Neural cell (in vitro differentiated cells): ENCODE data around the gene RAB28. TPM values are rescaled to one million over a fixed set of nuclear protein-coding genes. Genes with fewer than 3 reads are reported as not detected.

Experiments
- H2AFZ ChIP-seq: fragments of 200-600, 300-800 bp; sonication (generic), shearing (Covaris generic); 2 replicates; pipeline ENCODE4 v1.6.0; 2014; ENCODE audit warnings: low read depth, mild to moderate bottlenecking, antibody characterized with exemption, low read length, moderate library complexity
- H3F3A ChIP-seq: fragments of 200-600 bp; shearing (Covaris generic); 2 replicates; pipeline ENCODE4 v1.6.1; 2016; ENCODE audit warnings: mild to moderate bottlenecking, moderate library complexity, mixed read lengths, antibody characterized with exemption, low read length; ENCODE audit not compliant: insufficient read depth, poor library complexity, severe bottlenecking
- H3K27ac ChIP-seq: fragments of 200-600, 300-800 bp; sonication (generic), shearing (Covaris generic); 2 replicates; pipeline ENCODE4 v1.5.1; 2014; ENCODE audit warnings: mild to moderate bottlenecking, low read length, moderate library complexity
- H3K27me3 ChIP-seq: fragments of 300-800, 200-600 bp; sonication (generic), shearing (Covaris generic); 2 replicates; pipeline ENCODE4 v1.6.0; 2014; ENCODE audit warnings: mild to moderate bottlenecking, low read depth, low read length, moderate library complexity; ENCODE audit not compliant: insufficient read depth
- H3K36me3 ChIP-seq: fragments of 300-800, 200-600 bp; sonication (generic), shearing (Covaris generic); 2 replicates; pipeline ENCODE4 v1.5.1; 2014; ENCODE audit warnings: mild to moderate bottlenecking, antibody characterized with exemption, low read length, moderate library complexity; ENCODE audit not compliant: insufficient read depth
- H3K4me2 ChIP-seq: fragments of 300-800, 200-600 bp; sonication (generic), shearing (Covaris generic); 2 replicates; pipeline ENCODE4 v1.6.0; 2014; ENCODE audit warnings: mild to moderate bottlenecking, low read length
- H3K4me3 ChIP-seq: fragments of 300-800, 200-600 bp; sonication (generic), shearing (Covaris generic); 2 replicates; pipeline ENCODE4 v1.5.1; 2014; ENCODE audit warnings: mild to moderate bottlenecking, low read length, moderate library complexity
- H3K79me2 ChIP-seq: fragments of 200-600 bp; shearing (Covaris generic); replicated peaks from 2 replicates; pipeline ENCODE4 v1.6.0; 2014; ENCODE audit warnings: mild to moderate bottlenecking, low read length, moderate library complexity; ENCODE audit not compliant: insufficient read depth
- H3K9ac ChIP-seq: fragments of 300-800, 200-600 bp; sonication (generic), shearing (Covaris generic); 2 replicates; pipeline ENCODE4 v1.6.1; 2016; ENCODE audit warnings: mild to moderate bottlenecking, low read length, mixed read lengths
- H3K9me2 ChIP-seq: fragments of 200-600 bp; shearing (Covaris generic); 2 replicates; pipeline ENCODE4 v1.6.1; 2016; ENCODE audit warnings: mild to moderate bottlenecking, low read length, mixed read lengths; ENCODE audit not compliant: insufficient read depth
- H3K9me3 ChIP-seq: fragments of 200-600, 300-800 bp; sonication (generic), shearing (Covaris generic); 2 replicates; pipeline ENCODE4 v1.6.1; 2016; ENCODE audit warnings: mild to moderate bottlenecking, mixed run types, low read length, moderate library complexity, mixed read lengths
- H4K20me1 ChIP-seq: fragments of 200-600 bp; shearing (Covaris generic); 2 replicates; pipeline ENCODE4 v1.6.1; 2016; ENCODE audit warnings: mild to moderate bottlenecking, mixed run types; ENCODE audit not compliant: insufficient read depth
- EZH2 ChIP-seq: fragments of 200-600, 300-800 bp; shearing (Covaris generic), sonication (generic); IDR thresholded peaks from 2 replicates; pipeline ENCODE4 v1.6.1; 2014; ENCODE audit warnings: antibody characterized with exemption, low read length, borderline replicate concordance, mild to moderate bottlenecking; ENCODE audit not compliant: insufficient read depth, poor library complexity, severe bottlenecking
- POLR2AphosphoS5 ChIP-seq: IDR thresholded peaks from 2 replicates; pipeline ENCODE4 v1.6.1; 2012
- SMC3 ChIP-seq: fragments of 450-650 bp; conservative IDR thresholded peaks from 2 replicates; pipeline ENCODE4 v1.6.1; 2014; ENCODE audit warnings: antibody characterized with exemption, mild to moderate bottlenecking, moderate library complexity; ENCODE audit not compliant: poor library complexity
- TAF1 ChIP-seq: IDR thresholded peaks from 2 replicates; pipeline ENCODE4 v1.6.1; 2012; ENCODE audit warnings: low read depth
- polyA plus RNA-seq: library from polyadenylated mRNA; depleted of rRNA; stranded (reverse); fragments of >200 nt; gene quantifications from 2 replicates; pipeline ENCODE4 v1.2.3, GENCODE V29; 2014
- TF ChIP-seq, protein P1 (sequence below): fragments of 450-650 bp; IDR thresholded peaks from 2 replicates; pipeline ENCODE4 v1.5.1; 2014; ENCODE audit warnings: antibody characterized with exemption, mild to moderate bottlenecking, moderate library complexity; ENCODE audit not compliant: poor library complexity, severe bottlenecking

RAB28 gene
- polyA plus RNA-seq, 1 donor from 2014 or later: 60.7 TPM

- peaks cover 100% of the 10 kb centered on the region for H3K27me3 ChIP-seq
- no peaks in the 10 kb centered on the region for H3K36me3 ChIP-seq
- H3K9ac ChIP-seq: no peak overlapping the region
- no peak overlapping the region for H3K4me2 ChIP-seq
- H3K9me3 ChIP-seq: peaks cover 17% of the 10 kb centered on the region
- H3K4me3 ChIP-seq: no peak overlapping the region
- no peaks in the 10 kb centered on the region for H4K20me1 ChIP-seq
- H3K27ac ChIP-seq: no peak overlapping the region
- H3F3A ChIP-seq: no peaks in the 10 kb centered on the region
- TF ChIP-seq TAF1 (no peak), POLR2AphosphoS5 (no peak)
- H3K79me2 ChIP-seq: no peaks in the 10 kb centered on the region
- H2AFZ ChIP-seq: no peak overlapping the region
- no peaks in the 10 kb centered on the region for H3K9me2 ChIP-seq
Observed at GRCh38 chr4:13525606-13526281, 41.6 kb upstream of the RAB28 start.

DNA sequence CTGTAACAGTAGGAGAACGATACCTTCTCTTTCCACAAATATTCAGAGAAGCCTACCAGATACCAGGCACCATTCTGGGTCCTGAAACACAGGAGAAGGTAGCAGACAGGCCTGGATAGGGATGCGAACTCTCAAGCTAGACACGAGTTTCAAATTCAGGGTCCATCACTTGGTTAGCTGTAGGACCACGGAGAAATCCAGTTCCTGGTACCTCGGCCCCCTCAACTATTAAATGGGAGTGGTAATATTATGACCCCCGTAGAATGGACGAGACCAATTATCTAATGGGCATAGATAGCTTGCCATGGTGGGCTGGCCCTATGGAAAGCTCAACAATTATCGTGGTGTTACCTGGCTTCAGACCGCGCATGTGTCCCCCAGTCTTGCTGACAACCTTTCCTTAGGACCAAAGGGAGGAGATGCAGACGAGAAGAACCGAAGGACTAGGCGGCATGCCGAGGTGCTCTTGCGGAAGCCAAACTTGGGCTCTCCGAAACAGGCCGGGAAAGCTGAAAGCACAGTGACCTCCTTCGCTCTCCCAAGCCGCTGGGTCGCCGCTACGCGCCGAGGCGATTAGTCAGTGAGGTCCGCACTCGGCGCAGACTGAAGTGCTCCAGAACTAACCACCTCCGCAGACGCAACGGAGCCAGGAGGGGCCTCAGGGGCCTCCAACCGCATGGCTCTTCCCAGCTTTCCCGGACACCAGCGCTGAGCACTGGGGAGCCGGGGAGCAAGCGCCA is 40.5 kb upstream of the RAB28 start:
- Histone ChIP-seq H3K27ac (no peak overlapping the region), H3K9me2 (no peaks in the 10 kb centered on the region), H3K9me3 (peaks cover 17% of the 10 kb centered on the region), H3K79me2 (no peaks in the 10 kb centered on the region), H3K4me2 (no peak overlapping the region), H3K4me3 (no peak overlapping the region), H3K36me3 (no peaks in the 10 kb centered on the region), H3K27me3 (peaks cover 100% of the 10 kb centered on the region), H3K9ac (no peak overlapping the region), H2AFZ (no peak overlapping the region), H4K20me1 (no peaks in the 10 kb centered on the region), H3F3A (no peaks in the 10 kb centered on the region)
- TF ChIP-seq SMC3: no peak
- peak; percentile 77 for TF ChIP-seq EZH2

DNA sequence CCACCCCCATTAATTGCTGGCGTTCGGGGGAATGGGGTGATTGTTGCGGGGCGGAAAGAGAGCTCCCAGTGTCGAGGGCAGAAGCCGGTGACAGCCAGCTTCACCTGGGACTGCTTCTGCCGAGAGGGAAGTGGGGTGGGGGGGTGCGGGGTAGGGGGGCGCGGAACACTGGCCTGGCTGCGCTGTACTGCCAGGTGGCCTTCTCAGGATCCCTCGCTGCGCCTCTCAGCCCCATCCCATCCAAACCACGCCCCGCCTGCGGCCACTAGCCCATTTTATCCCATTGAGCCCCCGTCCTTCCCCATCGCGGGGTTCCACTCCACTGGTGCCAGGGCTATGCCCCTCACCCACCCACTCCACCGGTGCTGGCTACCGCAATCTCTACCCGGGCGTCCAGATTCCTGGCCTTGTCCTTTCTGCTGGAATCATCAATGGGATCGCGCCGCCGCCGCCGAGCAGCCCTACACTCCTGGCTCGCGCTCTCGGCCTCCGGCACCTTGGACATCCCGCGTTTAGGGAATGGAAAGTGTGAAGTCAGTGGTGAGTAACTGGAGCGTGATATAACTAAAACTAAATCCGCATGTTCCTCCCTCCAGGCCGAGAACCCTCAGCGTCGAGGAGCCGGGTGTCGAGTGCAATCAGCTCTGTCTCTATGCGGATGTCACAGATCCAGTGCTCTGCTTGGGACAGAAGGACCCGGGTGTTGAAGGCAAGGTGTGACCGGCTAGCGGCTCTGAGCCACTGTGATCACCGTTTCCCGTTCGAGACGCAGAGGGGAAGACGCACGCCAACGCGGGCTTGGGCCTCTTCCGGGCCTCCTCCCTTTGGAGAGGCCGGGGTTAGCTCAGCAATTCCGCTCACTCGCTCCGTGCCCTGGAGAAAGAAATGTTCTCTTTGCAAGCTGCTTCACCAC is 39.7 kb upstream of the RAB28 start:
- Histone ChIP-seq H3K4me2 (no peak overlapping the region), H3K9me2 (no peaks in the 10 kb centered on the region)
- no peak for TF ChIP-seq POLR2AphosphoS5

DNA sequence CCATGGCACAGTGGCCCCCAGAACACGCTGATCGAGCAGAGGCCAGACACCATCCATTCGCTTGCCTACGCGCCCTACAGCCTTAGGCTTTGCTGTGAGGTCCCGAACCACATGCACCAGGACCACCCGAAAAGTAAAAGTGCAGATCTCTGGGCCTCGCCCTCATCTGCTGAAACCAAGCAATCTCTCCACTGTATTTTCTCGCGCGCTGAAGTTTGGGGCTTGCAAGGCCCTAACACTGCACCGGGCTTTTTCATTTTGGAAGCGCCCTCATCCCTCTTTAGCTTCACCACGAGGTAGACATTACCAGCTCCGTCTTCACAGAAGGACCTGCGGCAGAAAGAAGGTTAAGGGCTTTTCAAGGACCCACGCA is 39.0 kb upstream of the RAB28 start:
- H3K27me3 ChIP-seq: peaks cover 91% of the 10 kb centered on the region
- H3K36me3 ChIP-seq: no peaks in the 10 kb centered on the region
- H3K9me3 ChIP-seq: peaks cover 17% of the 10 kb centered on the region
- TF ChIP-seq EZH2: no peak
- TF ChIP-seq, protein P1, sequence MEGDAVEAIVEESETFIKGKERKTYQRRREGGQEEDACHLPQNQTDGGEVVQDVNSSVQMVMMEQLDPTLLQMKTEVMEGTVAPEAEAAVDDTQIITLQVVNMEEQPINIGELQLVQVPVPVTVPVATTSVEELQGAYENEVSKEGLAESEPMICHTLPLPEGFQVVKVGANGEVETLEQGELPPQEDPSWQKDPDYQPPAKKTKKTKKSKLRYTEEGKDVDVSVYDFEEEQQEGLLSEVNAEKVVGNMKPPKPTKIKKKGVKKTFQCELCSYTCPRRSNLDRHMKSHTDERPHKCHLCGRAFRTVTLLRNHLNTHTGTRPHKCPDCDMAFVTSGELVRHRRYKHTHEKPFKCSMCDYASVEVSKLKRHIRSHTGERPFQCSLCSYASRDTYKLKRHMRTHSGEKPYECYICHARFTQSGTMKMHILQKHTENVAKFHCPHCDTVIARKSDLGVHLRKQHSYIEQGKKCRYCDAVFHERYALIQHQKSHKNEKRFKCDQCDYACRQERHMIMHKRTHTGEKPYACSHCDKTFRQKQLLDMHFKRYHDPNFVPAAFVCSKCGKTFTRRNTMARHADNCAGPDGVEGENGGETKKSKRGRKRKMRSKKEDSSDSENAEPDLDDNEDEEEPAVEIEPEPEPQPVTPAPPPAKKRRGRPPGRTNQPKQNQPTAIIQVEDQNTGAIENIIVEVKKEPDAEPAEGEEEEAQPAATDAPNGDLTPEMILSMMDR: no peak
- no peak for TF ChIP-seq POLR2AphosphoS5
- TF ChIP-seq SMC3: no peak
- no peaks in the 10 kb centered on the region for H3K79me2 ChIP-seq
- H4K20me1 ChIP-seq: no peaks in the 10 kb centered on the region
- no peak overlapping the region for H3K27ac ChIP-seq
- H3K4me2 ChIP-seq: no peak overlapping the region
- no peak overlapping the region for H2AFZ ChIP-seq
- H3K9me2 ChIP-seq: no peaks in the 10 kb centered on the region
- H3K9ac ChIP-seq: no peak overlapping the region
- H3F3A ChIP-seq: peaks cover 5% of the 10 kb centered on the region
- peak overlapping the region; percentile 32 for H3K4me3 ChIP-seq

More for the DNA sequence above, 39.7 kb upstream of the RAB28 start:
- no peaks in the 10 kb centered on the region for H3F3A ChIP-seq
- no peaks in the 10 kb centered on the region for H4K20me1 ChIP-seq
- peaks cover 99% of the 10 kb centered on the region for H3K27me3 ChIP-seq
- H3K9me3 ChIP-seq: peaks cover 17% of the 10 kb centered on the region
- no peak overlapping the region for H3K9ac ChIP-seq
- H2AFZ ChIP-seq: no peak overlapping the region
- H3K36me3 ChIP-seq: no peaks in the 10 kb centered on the region
- H3K79me2 ChIP-seq: no peaks in the 10 kb centered on the region
- no peak overlapping the region for H3K27ac ChIP-seq
- no peak overlapping the region for H3K4me3 ChIP-seq
